Stimulated activated CD8-positive, alpha-beta memory T cell treated with anti-CD3 and anti-CD28 coated beads, Interleukin-4, amount 100 ng/mL, for 1 hour (primary cell): ENCODE results near the gene AIF1L.
A peak's percentile ranks its signal among the peaks of the same experiment; 100 is the strongest.
"Not testable (repeated sequence)": the region's sequence is repeated elsewhere in the genome, so short reads cannot be mapped to it uniquely, and the experiment has no call there.

ENCODE experiments used
- DNase-seq, 2 donors: peaks; one replicate each; pipeline ENCODE4 v3.0.0-alpha.2; 2020; ENCODE audit warnings: low read depth in 2 of 2, low spot score in 1 of 2

The AIF1L gene

GRCh38 chr9:131117762-131118145 lies 21.4 kb downstream of the AIF1L start:
- DNase-seq: no peak

DNA sequence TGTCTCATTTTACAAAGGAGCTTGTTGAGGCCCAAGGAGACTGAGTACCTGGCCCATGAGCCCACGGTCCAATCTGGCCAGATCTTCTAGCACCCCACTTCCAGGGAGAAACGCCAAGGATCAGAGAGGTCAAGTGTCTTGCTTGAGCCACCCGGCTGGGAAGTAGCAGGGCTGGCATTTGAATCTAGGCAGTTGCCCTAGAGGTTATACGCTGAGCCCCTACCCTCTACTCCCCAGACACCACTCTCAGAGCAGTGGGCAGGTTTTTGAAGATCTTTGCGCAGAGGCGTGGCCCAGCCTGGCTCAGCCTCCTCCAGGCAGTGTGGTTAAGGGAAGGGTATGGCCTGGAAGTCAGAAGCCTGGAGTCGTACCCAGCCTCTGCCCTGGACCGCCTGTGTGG lies 23.3 kb downstream of the AIF1L start:
- no peak for DNase-seq

DNA sequence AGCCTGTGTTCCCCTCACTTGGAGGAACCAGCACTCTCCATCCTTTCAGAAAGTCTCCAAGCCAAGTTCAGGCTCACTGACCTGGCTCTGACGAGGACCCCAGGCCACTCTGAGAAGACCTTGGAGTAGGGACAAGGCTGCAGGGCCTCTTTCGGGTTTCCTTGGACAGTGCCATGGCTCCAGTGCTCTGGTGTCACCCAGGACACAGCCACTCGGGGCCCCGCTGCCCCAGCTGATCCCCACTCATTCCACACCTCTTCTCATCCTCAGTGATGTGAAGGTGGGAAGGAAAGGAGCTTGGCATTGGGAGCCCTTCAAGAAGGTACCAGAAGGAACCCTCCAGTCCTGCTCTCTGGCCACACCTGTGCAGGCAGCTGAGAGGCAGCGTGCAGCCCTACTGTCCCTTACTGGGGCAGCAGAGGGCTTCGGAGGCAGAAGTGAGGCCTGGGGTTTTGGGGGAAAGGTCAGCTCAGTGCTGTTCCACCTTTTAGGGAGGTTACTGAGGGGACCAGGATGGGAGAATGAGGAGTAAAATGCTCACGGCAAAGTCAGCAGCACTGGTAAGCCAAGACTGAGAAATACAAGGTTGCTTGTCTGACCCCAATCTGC lies 24.4 kb downstream of the AIF1L start:
- DNase-seq: no peak

- no peak for DNase-seq
Measured at GRCh38 chr9:131121346-131121745, 25.0 kb downstream of the AIF1L start.

GRCh38 chr9:131122158-131122557 lies 25.8 kb downstream of the AIF1L start:
- no peak for DNase-seq

DNA sequence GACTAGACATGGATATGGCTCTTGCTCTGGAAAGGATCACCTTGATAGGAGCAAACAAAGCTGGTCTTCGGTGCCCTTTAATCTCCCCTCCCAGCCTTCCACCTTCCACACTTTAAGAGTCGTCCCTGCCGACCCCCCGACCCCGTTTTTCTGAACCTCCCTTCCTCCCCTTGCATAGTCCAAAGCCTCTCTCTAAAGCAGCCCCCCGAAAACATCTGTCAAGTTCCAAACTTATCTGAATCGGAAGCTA lies 28.6 kb downstream of the AIF1L start:
- no peak for DNase-seq

DNA sequence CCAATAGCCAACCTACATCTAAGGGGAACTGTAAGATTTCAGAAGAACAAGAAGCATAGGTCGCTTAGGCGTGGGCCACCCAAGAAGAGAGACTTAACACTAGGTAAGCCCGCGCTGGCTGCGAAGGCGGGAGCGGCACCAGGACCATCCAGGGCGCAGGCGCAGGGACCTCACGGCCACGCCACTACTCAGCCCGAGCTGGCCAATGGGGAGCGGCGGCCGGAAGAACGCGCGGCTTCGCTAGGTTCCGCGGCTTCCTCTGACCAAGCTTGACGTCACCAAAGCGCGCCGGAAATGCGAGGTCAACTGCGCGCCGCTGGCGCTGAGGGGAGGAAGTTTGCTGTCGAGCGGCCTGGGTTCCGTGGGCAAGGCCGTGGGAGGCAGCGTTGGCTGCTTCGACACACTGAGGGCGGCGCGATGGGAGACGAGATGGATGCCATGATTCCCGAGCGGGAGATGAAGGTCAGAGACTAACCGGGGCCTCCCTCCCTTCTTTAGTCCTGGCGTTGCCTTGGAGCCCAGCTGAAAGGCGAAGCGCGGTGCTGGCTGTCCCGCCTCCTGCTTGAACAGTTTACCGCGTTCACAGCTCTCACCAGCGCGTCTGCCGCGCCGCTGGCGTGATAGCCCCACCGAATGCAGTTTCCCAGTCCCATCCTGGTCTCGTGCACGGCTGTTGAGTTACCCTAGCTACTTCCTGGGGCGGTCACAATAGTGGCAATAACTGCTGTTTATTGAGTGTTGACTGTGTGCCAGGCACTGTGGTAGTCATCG lies 29.1 kb downstream of the AIF1L start, which contains the start of gene NUP214:
Gene NUP214, plus strand, starts transcription at position 299 of the 771 bp plus-strand sequence. Its CDS starts 119 bp downstream, at position 418.
- DNase-seq: peak; percentile 99 to 100

DNA sequence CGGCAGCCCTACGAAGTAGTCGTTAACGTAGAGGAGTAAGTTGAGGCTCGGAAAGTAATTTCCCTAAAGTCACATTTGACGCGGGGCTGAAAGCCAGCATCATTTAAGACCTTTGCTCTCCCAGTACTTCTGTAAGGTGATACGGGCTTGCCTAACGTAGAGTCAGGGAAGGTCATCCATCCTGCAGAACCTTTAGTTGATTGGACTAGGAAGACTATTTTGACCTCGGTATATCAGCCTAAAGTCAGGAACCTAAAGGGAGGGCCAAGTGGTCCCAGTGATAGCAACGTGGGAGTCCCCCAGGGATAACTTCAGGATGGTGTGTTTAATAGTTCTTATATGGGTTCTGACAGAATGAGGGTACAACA lies 29.7 kb downstream of the AIF1L start:
- no peak for DNase-seq

DNA sequence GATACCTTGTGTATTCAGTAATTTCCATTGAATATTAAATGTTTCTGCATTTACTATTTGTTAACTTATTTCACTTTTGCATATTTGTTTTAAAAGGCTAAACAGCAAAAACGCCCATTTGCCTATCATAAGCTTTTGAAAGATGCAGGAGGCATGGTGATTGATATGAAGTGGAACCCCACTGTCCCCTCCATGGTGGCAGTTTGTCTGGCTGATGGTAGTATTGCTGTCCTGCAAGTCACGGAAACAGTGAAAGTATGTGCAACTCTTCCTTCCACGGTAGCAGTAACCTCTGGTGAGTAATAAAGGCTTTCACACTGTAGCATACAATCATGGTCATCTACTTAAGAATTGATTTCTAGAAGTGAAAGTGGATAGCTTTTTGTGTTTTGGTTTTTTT lies 32.9 kb downstream of the AIF1L start:
- DNase-seq: no peak

DNA sequence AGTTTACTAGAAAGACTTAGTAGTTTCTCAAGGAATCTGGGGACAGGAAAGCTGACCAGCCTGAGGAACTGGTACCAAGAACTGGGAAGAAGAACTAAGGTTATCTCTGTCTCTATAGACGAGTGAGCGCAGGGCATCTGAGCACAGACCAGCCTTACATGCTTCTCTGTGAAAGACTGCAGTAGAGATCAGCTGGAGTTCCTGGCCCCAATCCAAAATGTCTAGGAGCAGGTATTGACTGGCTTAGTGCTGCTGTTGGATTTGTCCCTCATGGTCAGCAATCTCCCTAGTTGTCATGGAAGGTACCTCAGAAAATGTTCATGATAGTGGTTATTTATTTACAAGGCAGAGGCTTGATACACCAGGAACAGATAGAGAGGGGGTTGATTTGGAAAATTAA lies 42.3 kb downstream of the AIF1L start:
- DNase-seq: no peak

DNA sequence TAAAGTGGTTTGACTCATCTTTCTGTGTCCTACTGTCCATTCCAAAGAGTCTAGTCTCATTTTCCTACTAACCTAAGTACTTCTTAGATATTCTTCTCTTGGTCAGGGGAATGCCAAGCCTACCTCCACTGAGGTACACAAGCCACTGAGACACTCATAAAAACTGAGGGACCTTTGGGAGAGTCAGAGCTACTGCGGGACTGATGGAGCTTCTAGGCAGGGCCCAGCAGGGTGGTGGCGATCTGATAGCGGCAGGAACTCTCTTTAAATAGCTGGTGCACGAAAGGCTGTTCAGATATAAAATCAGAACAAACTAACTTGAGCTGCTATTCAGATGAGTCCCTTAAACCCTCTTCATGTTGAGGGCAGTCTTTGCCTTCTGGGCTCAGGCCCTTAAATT lies 43.8 kb downstream of the AIF1L start:
- DNase-seq: no peak

DNA sequence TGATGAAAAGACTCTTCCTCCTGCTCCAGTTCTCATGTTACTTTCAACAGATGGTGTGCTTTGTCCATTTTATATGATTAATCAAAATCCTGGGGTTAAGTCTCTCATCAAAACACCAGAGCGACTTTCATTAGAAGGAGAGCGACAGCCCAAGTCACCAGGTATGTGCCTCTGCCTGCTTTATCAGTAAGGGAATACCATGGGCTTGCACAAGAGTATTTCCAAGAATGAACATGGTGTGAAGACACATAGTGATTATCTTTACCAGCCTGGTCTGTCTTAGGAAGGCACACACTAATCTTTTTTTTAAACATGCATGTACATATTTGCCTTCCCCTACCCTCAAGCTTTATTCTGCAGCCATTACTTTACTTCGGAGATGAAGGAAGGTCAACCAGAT lies 44.2 kb downstream of the AIF1L start:
- DNase-seq: no peak

- no peak for DNase-seq
Measured at GRCh38 chr9:131142160-131142559, 45.8 kb downstream of the AIF1L start.

DNA sequence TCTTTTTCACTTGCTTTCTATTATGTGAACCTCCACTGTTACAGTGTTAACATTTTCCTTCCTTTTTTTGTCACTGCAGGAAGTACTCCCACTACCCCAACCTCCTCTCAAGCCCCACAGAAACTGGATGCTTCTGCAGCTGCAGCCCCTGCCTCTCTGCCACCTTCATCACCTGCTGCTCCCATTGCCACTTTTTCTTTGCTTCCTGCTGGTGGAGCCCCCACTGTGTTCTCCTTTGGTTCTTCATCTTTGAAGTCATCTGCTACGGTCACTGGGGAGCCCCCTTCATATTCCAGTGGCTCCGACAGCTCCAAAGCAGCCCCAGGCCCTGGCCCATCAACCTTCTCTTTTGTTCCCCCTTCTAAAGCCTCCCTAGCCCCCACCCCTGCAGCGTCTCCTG lies 47.9 kb downstream of the AIF1L start:
- no peak for DNase-seq

- DNase-seq: no peak
Measured at GRCh38 chr9:131145245-131145644, 48.9 kb downstream of the AIF1L start.

- DNase-seq: no peak
Measured at GRCh38 chr9:131146186-131146585, 49.9 kb downstream of the AIF1L start.

DNA sequence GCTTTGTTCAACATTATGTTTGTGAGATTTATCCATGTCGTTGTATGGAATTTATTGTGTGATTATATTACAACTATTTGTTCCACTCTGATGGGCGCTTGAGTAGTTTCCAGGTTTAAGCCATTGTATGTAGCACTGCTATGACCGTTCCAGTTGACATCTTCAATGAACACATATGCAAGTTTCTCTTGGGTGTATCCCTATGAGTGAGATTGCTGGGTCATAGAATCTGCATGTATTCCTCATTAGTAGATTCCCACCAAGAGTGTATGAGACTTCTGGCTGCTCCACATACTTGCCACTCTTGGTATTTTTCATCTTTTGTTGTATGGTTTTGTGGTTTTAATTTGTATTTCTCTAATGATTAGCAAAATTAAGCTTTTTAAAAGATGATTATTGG lies 51.9 kb downstream of the AIF1L start:
- DNase-seq: no peak

DNA sequence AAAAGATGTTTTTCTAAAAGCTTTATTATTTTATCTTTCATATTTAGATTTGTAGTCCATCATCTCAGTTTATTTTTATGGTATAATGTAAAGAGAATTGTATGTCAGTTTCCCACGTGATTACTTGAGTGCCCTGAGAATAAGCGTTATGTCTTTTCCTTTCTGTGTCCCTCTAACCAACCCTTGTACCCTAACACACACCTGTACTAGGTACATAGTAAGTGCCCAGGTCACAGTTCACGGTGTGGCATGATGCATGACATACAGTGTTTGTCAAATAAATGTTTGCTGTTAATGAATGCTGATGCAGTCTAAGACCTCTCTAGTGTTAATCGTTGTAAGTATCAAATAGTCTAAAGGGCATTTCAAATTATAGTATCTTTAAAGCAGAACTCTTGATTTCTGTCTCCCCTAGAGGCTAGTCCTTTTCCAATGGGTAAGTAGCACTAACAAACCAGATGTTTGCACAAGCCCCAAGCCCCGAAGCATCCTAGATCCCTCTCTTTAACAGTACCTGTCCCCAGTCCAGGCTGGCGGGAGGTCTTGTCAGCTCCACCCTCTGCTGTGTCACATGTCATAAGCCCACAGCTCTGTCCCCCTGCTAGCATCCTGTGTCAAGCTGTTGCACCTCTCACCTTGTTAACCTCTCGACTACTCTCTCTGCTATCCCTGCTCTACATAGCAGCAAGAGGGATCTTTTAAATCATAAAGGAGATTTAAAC lies 52.8 kb downstream of the AIF1L start:
- no peak for DNase-seq

GRCh38 chr9:131149688-131150053 lies 53.3 kb downstream of the AIF1L start:
- DNase-seq: no peak

GRCh38 chr9:131153595-131153994 lies 57.3 kb downstream of the AIF1L start:
- no peak for DNase-seq

- DNase-seq: not testable (repeated sequence)
Measured at GRCh38 chr9:131158673-131159072, 62.3 kb downstream of the AIF1L start.

- DNase-seq: no peak
Measured at GRCh38 chr9:131160416-131161112, 64.2 kb downstream of the AIF1L start.
